ENCODE data around the gene CACNA2D1.

- TF ChIP-seq CTCF (conservative IDR thresholded peaks at IDR 0.05; ENCODE audit: low read depth, low read length) = no peak
- TF ChIP-seq EZH2phosphoT487 (IDR thresholded peaks at IDR 0.05; ENCODE audit: borderline replicate concordance, low read length) = no peak
- no peak for TF ChIP-seq EZH2 (IDR thresholded peaks at IDR 0.05; ENCODE audit: low read length, unreplicated experiment)
Observed at GRCh38 chr7:82313269-82313668, 130.3 kb downstream of the CACNA2D1 start.

Measured in PC-3 (cell line).